Endothelial cell of umbilical vein (primary cell): ENCODE results near the gene FAM237B.

Experiments
- EZH2 ChIP-seq: IDR thresholded peaks from 2 replicates; pipeline ENCODE4 v1.6.1; 2012; ENCODE audit warnings: borderline replicate concordance, low read depth, mild to moderate bottlenecking, moderate library complexity, low read length, inconsistent platforms; ENCODE audit not compliant: severe bottlenecking
- FOS ChIP-seq: IDR thresholded peaks from 2 replicates; pipeline ENCODE4 v1.6.1; 2011; ENCODE audit warnings: mild to moderate bottlenecking, low read length, moderate library complexity, borderline replicate concordance; ENCODE audit not compliant: insufficient read depth
- GATA2 ChIP-seq: IDR thresholded peaks from 2 replicates; pipeline ENCODE4 v1.7.0; 2011; ENCODE audit warnings: low read depth, mild to moderate bottlenecking, moderate library complexity, mixed read lengths, low read length; ENCODE audit not compliant: insufficient read length, insufficient read depth
- JUN ChIP-seq: IDR thresholded peaks from 2 replicates; pipeline ENCODE4 v1.6.1; 2011; ENCODE audit warnings: borderline replicate concordance, low read depth; ENCODE audit not compliant: insufficient read length, insufficient read depth
- MYC ChIP-seq: IDR thresholded peaks from one replicate; pipeline ENCODE4 v1.6.1; 2011; ENCODE audit warnings: mild to moderate bottlenecking, low read depth, low read length
- POLR2A ChIP-seq: IDR thresholded peaks from 2 replicates; pipeline ENCODE4 v1.6.1; 2012; ENCODE audit warnings: low read depth, mild to moderate bottlenecking, control low read depth, low read length
- POLR2AphosphoS5 ChIP-seq: IDR thresholded peaks from 2 replicates; pipeline ENCODE4 v1.6.1; 2012; ENCODE audit warnings: low read depth, mild to moderate bottlenecking, control low read depth, low read length, moderate library complexity; ENCODE audit not compliant: insufficient read depth
- TF ChIP-seq, protein P1 (sequence below), 2 donors: IDR thresholded peaks; 1 replicate in 1 of 2; 2 replicates in 1 of 2; pipeline ENCODE4 v1.5.1; 2011; ENCODE audit warnings: low read length in 2 of 2, mild to moderate bottlenecking in 2 of 2, moderate library complexity in 2 of 2, control low read depth in 1 of 2, inconsistent platforms in 1 of 2, low read depth in 1 of 2; ENCODE audit not compliant: insufficient read depth in 1 of 2; ENCODE audit errors: extremely low read depth in 1 of 2
- TF ChIP-seq, protein P2 (sequence below): IDR thresholded peaks from 2 replicates; pipeline ENCODE4 v1.6.1; 2011; ENCODE audit not compliant: insufficient read depth, insufficient read length

DNA sequence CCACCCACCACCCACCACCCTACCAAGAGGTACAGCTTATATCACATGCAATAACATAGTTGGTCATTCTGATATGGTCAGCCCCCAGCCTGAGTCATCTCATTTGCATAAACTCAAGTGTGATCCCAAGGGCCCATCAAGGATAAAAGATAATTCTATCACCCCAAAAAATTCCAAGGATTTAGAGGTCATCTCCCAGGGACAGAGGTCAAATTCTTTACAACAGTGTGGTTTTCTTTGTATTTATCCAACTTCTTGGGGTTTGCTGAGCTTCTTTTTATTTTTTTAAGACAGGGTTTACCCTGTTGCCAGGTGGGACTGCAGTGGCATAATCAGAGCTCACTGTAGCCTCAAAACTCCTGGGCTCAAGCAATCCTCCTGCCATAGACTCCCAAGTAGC, 16.0 kb upstream of the FAM237B start:
- TF ChIP-seq, protein P1, sequence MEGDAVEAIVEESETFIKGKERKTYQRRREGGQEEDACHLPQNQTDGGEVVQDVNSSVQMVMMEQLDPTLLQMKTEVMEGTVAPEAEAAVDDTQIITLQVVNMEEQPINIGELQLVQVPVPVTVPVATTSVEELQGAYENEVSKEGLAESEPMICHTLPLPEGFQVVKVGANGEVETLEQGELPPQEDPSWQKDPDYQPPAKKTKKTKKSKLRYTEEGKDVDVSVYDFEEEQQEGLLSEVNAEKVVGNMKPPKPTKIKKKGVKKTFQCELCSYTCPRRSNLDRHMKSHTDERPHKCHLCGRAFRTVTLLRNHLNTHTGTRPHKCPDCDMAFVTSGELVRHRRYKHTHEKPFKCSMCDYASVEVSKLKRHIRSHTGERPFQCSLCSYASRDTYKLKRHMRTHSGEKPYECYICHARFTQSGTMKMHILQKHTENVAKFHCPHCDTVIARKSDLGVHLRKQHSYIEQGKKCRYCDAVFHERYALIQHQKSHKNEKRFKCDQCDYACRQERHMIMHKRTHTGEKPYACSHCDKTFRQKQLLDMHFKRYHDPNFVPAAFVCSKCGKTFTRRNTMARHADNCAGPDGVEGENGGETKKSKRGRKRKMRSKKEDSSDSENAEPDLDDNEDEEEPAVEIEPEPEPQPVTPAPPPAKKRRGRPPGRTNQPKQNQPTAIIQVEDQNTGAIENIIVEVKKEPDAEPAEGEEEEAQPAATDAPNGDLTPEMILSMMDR (IDR thresholded peaks at IDR 0.05; ENCODE audit: extremely low read depth in 1 of 2, insufficient read depth in 1 of 2, low read depth in 1 of 2, low read length in 2 of 2), result no peak
- TF ChIP-seq EZH2 (no peak), POLR2A (no peak), POLR2AphosphoS5 (no peak), GATA2 (no peak), FOS (no peak), JUN (no peak), MYC (no peak)
- TF ChIP-seq, protein P2, sequence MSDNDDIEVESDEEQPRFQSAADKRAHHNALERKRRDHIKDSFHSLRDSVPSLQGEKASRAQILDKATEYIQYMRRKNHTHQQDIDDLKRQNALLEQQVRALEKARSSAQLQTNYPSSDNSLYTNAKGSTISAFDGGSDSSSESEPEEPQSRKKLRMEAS, result no peak
